ENCODE data around the gene CHAT. TPM values are rescaled to one million over a fixed set of nuclear protein-coding genes. Genes with fewer than 3 reads are reported as not detected.
A peak's percentile ranks its signal among the peaks of the same experiment; 100 is the strongest.
"Not testable (repeated sequence)": the region's sequence is repeated elsewhere in the genome, so short reads cannot be mapped to it uniquely, and the experiment has no call there.

The CHAT gene
- total and polyA plus RNA-seq, 2 experiments from 2014 or later = not detected

DNA sequence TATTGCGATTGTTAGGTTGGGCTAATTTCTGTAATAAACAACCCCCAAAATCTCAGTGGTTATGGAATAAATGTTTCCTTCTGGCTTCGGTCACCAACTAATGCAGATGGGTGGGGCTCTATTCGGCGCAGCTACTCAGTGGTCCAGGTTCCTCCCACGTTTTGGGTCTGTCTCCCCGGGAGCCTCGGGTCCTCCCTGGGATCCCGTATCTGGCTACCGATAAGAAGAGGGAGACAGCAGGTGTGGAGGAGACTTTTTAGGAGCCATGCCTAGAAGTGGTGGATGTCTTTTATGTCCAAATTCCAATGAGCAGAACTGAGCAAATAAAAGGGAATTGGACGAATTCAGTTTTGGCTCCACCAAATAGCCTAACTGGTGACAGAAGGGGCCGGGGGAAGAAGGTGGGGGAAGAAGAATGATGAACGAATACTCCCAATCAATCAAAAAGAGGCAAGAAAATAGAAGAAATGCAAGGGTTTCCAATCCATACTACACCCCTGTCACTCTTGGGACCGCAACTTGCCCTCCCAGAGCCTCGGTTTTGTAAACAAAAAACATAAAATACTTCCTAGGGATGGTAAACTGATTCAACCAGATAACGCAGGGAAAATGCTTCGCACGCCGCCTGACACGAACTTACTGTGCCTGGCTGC, 65.1 kb downstream of the CHAT start:
- TF ChIP-seq EZH2phosphoT487 (IDR thresholded peaks at IDR 0.05; ENCODE audit: insufficient read depth, low read depth) (no peak), EZH2 (IDR thresholded peaks at IDR 0.05; ENCODE audit: insufficient read depth, poor library complexity, severe bottlenecking) (no peak)
- H3K9ac ChIP-seq = no peak overlapping the region
- no peaks in the 10 kb centered on the region for H3K9me2 ChIP-seq (ENCODE audit: insufficient read depth)
- no peak overlapping the region for H3K27ac ChIP-seq
- no peaks in the 10 kb centered on the region for H3K79me2 ChIP-seq (ENCODE audit: insufficient read depth)
- in situ Hi-C loops (cut with MboI) = no loop called here
- no peak overlapping the region for H2AFZ ChIP-seq
- no peaks in the 10 kb centered on the region for H3F3A ChIP-seq (ENCODE audit: insufficient read depth)
- no peaks in the 10 kb centered on the region for H3K36me3 ChIP-seq (ENCODE audit: low read depth)
- 18 to 23% methylated on average over 19 of the region's 19 CpGs for WGBS, 2 experiments (ENCODE audit: low coverage in 1 of 2, low lambda C conversion rate in 2 of 2, missing lambda C conversion rate in 2 of 2)
- H3K4me2 ChIP-seq (ENCODE audit: unreplicated experiment) = peak overlapping the region; percentile 17
- no peaks in the 10 kb centered on the region for H4K20me1 ChIP-seq (ENCODE audit: insufficient read depth)
- DNase-seq = no peak
- peak overlapping the region; percentile 10; the same call in 1 of the 2 replicates for H3K4me3 ChIP-seq
- no peaks in the 10 kb centered on the region for H3K4me1 ChIP-seq (ENCODE audit: insufficient read depth)
- no peaks in the 10 kb centered on the region for H3K9me3 ChIP-seq (ENCODE audit: low read depth)
- H3K27me3 ChIP-seq (replicated peaks; ENCODE audit: insufficient read depth) = peaks cover 42% of the 10 kb centered on the region

DNA sequence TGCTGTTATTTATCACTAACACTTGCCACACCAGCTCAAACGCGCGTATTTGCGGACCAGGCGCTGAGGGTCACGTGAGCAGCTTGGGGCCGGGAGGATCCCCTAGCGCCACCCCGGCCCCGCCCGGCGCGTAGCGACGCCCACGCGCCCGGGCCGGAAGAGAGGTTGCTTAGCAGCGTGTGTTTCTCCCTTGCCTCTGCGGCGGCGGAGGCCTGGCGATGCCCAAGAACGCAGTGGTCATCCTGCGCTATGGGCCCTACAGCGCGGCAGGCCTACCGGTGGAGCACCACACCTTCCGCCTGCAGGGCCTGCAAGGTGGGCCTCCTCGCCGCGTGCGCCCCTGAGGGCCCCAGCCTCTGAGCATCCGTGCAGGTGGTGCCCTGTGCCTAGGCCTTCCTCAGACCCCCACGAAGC, 65.7 kb downstream of the CHAT start, which contains the start of gene C10orf53:
Gene C10orf53 (plus strand): TSS at position 172 of the 414 bp plus-strand sequence. CDS start 47 bp downstream, at position 219.
- H3K79me2 ChIP-seq (ENCODE audit: insufficient read depth) = no peaks in the 10 kb centered on the region
- no peaks in the 10 kb centered on the region for H3K9me3 ChIP-seq (ENCODE audit: low read depth)
- H4K20me1 ChIP-seq (ENCODE audit: insufficient read depth) = no peaks in the 10 kb centered on the region
- peaks cover 46% of the 10 kb centered on the region for H3K27me3 ChIP-seq (replicated peaks; ENCODE audit: insufficient read depth)
- peak; percentile 74 for DNase-seq
- H3K27ac ChIP-seq = no peak within 1 kb of the TSS
- no peak within 1 kb of the TSS for H2AFZ ChIP-seq
- H3K4me3 ChIP-seq = peak within 1 kb of the TSS; percentile 10; the same call in 1 of the 2 replicates
- no peak for TF ChIP-seq EZH2phosphoT487 (IDR thresholded peaks at IDR 0.05; ENCODE audit: insufficient read depth, low read depth)
- no peak for TF ChIP-seq EZH2 (IDR thresholded peaks at IDR 0.05; ENCODE audit: insufficient read depth, poor library complexity, severe bottlenecking)
- H3K36me3 ChIP-seq (ENCODE audit: low read depth) = no peaks in the 10 kb centered on the region
- in situ Hi-C loops (cut with MboI) = no loop called here
- no peaks in the 10 kb centered on the region for H3K9me2 ChIP-seq (ENCODE audit: insufficient read depth)
- no peaks in the 10 kb centered on the region for H3K4me1 ChIP-seq (ENCODE audit: insufficient read depth)
- H3K4me2 ChIP-seq (ENCODE audit: unreplicated experiment) = peak within 1 kb of the TSS; percentile 17
- no peak within 1 kb of the TSS for H3K9ac ChIP-seq
- WGBS, 2 experiments (ENCODE audit: low coverage in 1 of 2, low lambda C conversion rate in 2 of 2, missing lambda C conversion rate in 2 of 2) = 4 to 7% methylated on average over 32 to 33 of the region's 36 CpGs
- H3F3A ChIP-seq (ENCODE audit: insufficient read depth) = no peaks in the 10 kb centered on the region

DNA sequence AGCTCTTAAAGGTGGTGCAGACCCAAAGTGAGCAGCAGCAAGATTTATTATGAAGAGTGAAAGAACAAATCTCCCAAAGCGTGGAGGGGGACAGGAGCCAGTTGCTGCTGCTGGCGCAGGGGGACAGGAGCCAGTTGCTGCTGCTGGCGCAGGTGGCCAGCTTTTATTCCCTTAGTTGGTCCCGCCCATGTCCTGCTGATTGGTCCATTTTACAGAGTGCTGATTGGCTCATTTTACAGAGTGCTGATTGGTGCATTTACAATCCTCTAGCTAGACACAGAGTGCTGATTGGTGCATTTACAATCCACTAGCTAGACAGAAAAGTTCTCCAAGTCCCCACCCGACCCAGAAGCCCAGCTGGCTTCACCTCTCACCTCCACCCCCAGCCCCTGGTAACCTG, 68.6 kb downstream of the CHAT start:
- in situ Hi-C loops (cut with MboI); H3K36me3 ChIP-seq (ENCODE audit: low read depth); H3F3A ChIP-seq (ENCODE audit: insufficient read depth); H2AFZ ChIP-seq; DNase-seq; H3K9me3 ChIP-seq (ENCODE audit: low read depth); H3K27ac ChIP-seq; H4K20me1 ChIP-seq (ENCODE audit: insufficient read depth); H3K4me1 ChIP-seq (ENCODE audit: insufficient read depth); H3K79me2 ChIP-seq (ENCODE audit: insufficient read depth); H3K4me3 ChIP-seq; H3K9me2 ChIP-seq (ENCODE audit: insufficient read depth); H3K4me2 ChIP-seq (ENCODE audit: unreplicated experiment); H3K9ac ChIP-seq: not testable (repeated sequence)
- H3K27me3 ChIP-seq (replicated peaks; ENCODE audit: insufficient read depth) = peaks cover 45% of the 10 kb centered on the region
- WGBS, 2 experiments (ENCODE audit: low coverage in 1 of 2, low lambda C conversion rate in 2 of 2, missing lambda C conversion rate in 2 of 2) = 36 to 49% methylated on average over 4 to 5 of the region's 5 CpGs

DNA sequence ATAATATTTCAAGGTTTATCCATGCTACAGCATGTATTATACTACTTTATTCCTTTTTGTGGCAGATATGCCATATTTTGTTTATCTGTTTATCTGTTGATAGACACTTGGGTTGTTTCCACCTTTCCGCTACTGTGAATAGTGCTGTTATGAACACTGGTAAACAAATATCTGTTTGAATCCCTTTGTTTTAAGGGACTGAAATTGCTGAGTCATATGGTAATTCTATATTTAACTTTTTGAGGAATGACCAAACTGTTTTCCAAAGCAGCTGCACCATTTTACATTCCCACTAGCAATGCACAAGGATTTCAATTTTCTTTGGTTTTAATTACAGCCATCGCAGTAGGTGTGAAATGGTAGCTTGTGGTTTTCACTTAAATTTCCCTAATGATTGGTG, 69.0 kb downstream of the CHAT start:
- in situ Hi-C loops (cut with MboI) = no loop called here
- H3K4me2 ChIP-seq (ENCODE audit: unreplicated experiment) = no peak overlapping the region
- WGBS, 2 experiments (ENCODE audit: low coverage in 1 of 2, low lambda C conversion rate in 2 of 2, missing lambda C conversion rate in 2 of 2) = 75 to 78% methylated on average over 2 of the region's 2 CpGs
- no peak overlapping the region for H3K27ac ChIP-seq
- H3K4me1 ChIP-seq (ENCODE audit: insufficient read depth) = no peaks in the 10 kb centered on the region
- TF ChIP-seq EZH2phosphoT487 (IDR thresholded peaks at IDR 0.05; ENCODE audit: insufficient read depth, low read depth) = no peak
- TF ChIP-seq EZH2 (IDR thresholded peaks at IDR 0.05; ENCODE audit: insufficient read depth, poor library complexity, severe bottlenecking) = no peak
- H3K9ac ChIP-seq = no peak overlapping the region
- H3K9me3 ChIP-seq (ENCODE audit: low read depth) = no peaks in the 10 kb centered on the region
- H3K27me3 ChIP-seq (replicated peaks; ENCODE audit: insufficient read depth) = peaks cover 41% of the 10 kb centered on the region
- no peak overlapping the region for H3K4me3 ChIP-seq
- H2AFZ ChIP-seq = no peak overlapping the region
- no peaks in the 10 kb centered on the region for H4K20me1 ChIP-seq (ENCODE audit: insufficient read depth)
- H3K9me2 ChIP-seq (ENCODE audit: insufficient read depth) = no peaks in the 10 kb centered on the region
- no peak for DNase-seq
- H3K79me2 ChIP-seq (ENCODE audit: insufficient read depth) = no peaks in the 10 kb centered on the region
- no peaks in the 10 kb centered on the region for H3K36me3 ChIP-seq (ENCODE audit: low read depth)
- H3F3A ChIP-seq (ENCODE audit: insufficient read depth) = no peaks in the 10 kb centered on the region
